SK-N-SH (cell line): Measurements from ENCODE around the gene MORN5. TPM values are rescaled to one million over a fixed set of nuclear protein-coding genes. Genes with fewer than 3 reads are reported as not detected.
A peak's percentile ranks its signal among the peaks of the same experiment; 100 is the strongest.

ENCODE experiments used
- CTCF ChIA-PET: fragments of 300-600, 350-600 bp; formaldehyde crosslinking; extraction: SDS; loops from one replicate; lab custom pipeline; 2021; lab: Yijun Ruan, JAX
- POLR2A ChIA-PET: fragments of 350-600 bp; sonication (Branson Sonifier 250); formaldehyde crosslinking; extraction: SDS; loops from one replicate; lab custom pipeline; 2020; ENCODE audit warnings: antibody characterized with exemption, inconsistent platforms; lab: Yijun Ruan, JAX
- DNase-seq: peaks from one replicate; pipeline ENCODE4 v3.0.0; 2012
- H2AFZ ChIP-seq: fragments of 200-600 bp; sonication (generic); 2 replicates; pipeline ENCODE4 v1.8.1; 2016; ENCODE audit warnings: antibody characterized with exemption, mild to moderate bottlenecking, low read depth
- H3F3A ChIP-seq: fragments of 200-600 bp; sonication (generic); replicated peaks from 2 replicates; pipeline ENCODE3; 2016; ENCODE audit warnings: antibody characterized with exemption, mild to moderate bottlenecking; ENCODE audit not compliant: insufficient read depth
- H3K27ac ChIP-seq, 2 experiments: fragments of 200-500 bp in 1 of 2; fragments of 200-600 bp in 1 of 2; sonication (Bioruptor generic) in 1 of 2; sonication (generic), shearing (Covaris generic) in 1 of 2; 2 replicates each; pipeline versions ENCODE4 v1.5.1 to v1.6.1; 2014 to 2016; ENCODE audit warnings: low read depth in 2 of 2, inconsistent platforms in 1 of 2, low read length in 1 of 2, mild to moderate bottlenecking in 1 of 2, mixed read lengths in 1 of 2
- H3K27me3 ChIP-seq: fragments of 200-600 bp; sonication (generic), shearing (Covaris generic); 2 replicates; pipeline ENCODE4 v1.6.1; 2016; ENCODE audit warnings: mixed run types; ENCODE audit not compliant: insufficient read depth
- H3K36me3 ChIP-seq, 2 experiments: fragments of 200-500 bp in 1 of 2; fragments of 200-600 bp in 1 of 2; sonication (Bioruptor generic) in 1 of 2; sonication (generic) in 1 of 2; replicated peaks in 1 of 2; 2 replicates each; pipeline versions ENCODE3 to v1.5.1; 2014 to 2016; ENCODE audit warnings: low read length in 1 of 2, mild to moderate bottlenecking in 1 of 2; ENCODE audit not compliant: insufficient read depth in 2 of 2, control insufficient read depth in 1 of 2
- H3K4me1 ChIP-seq, 2 experiments: fragments of 200-500 bp in 1 of 2; fragments of 200-600 bp in 1 of 2; sonication (Bioruptor generic) in 1 of 2; sonication (generic), shearing (Covaris generic) in 1 of 2; 2 replicates each; pipeline versions ENCODE4 v1.5.1 to v1.6.1; 2014 to 2016; ENCODE audit warnings: low read depth in 1 of 2, low read length in 1 of 2, mixed run types in 1 of 2; ENCODE audit not compliant: insufficient read depth in 2 of 2, control insufficient read depth in 1 of 2
- H3K4me2 ChIP-seq: fragments of 200-600 bp; sonication (generic), shearing (Covaris generic); 2 replicates; pipeline ENCODE4 v1.6.1; 2017; ENCODE audit warnings: mixed run types
- H3K4me3 ChIP-seq, 2 experiments: fragments of 200-500 bp in 1 of 2; fragments of 200-600 bp in 1 of 2; sonication (Bioruptor generic) in 1 of 2; sonication (generic), shearing (Covaris generic) in 1 of 2; 2 replicates each; pipeline versions ENCODE4 v1.5.1 to v1.8.1; 2014 to 2016; ENCODE audit warnings: low read depth in 2 of 2, inconsistent platforms in 1 of 2, low read length in 1 of 2, mild to moderate bottlenecking in 1 of 2, mixed read lengths in 1 of 2, moderate library complexity in 1 of 2
- H3K79me2 ChIP-seq: fragments of 200-600 bp; sonication (generic); 2 replicates; pipeline ENCODE4 v1.8.1; 2017; ENCODE audit warnings: mild to moderate bottlenecking; ENCODE audit not compliant: insufficient read depth
- H3K9ac ChIP-seq: fragments of 200-600 bp; sonication (generic); 2 replicates; pipeline ENCODE4 v1.6.1; 2017; ENCODE audit warnings: mixed run types
- H3K9me2 ChIP-seq: fragments of 200-600 bp; sonication (generic); 2 replicates; pipeline ENCODE4 v1.6.1; 2017; ENCODE audit warnings: mixed run types
- H3K9me3 ChIP-seq: fragments of 200-600 bp; sonication (generic); 2 replicates; pipeline ENCODE4 v1.6.1; 2017; ENCODE audit warnings: mixed run types, mild to moderate bottlenecking, moderate library complexity
- H4K20me1 ChIP-seq: fragments of 200-600 bp; sonication (generic); 2 replicates; pipeline ENCODE4 v1.6.1; 2017; ENCODE audit warnings: mild to moderate bottlenecking, mixed run types; ENCODE audit not compliant: insufficient read depth
- ELF1 ChIP-seq: IDR thresholded peaks from 2 replicates; pipeline ENCODE4 v1.4.0; 2012
- NFIC ChIP-seq: IDR thresholded peaks from 2 replicates; pipeline ENCODE4 v1.4.0; 2012; ENCODE audit warnings: borderline replicate concordance
- RAD21 ChIP-seq: IDR thresholded peaks from 2 replicates; pipeline ENCODE4 v1.6.1; 2012; ENCODE audit warnings: mild to moderate bottlenecking, low read length
- RCOR1 ChIP-seq: fragments of 150-350 bp; IDR thresholded peaks from 2 replicates; pipeline ENCODE4 v1.6.1; 2017; ENCODE audit warnings: antibody characterized with exemption, low read length
- TCF12 ChIP-seq: IDR thresholded peaks from 2 replicates; pipeline ENCODE4 v1.4.0; 2012
- YY1 ChIP-seq: IDR thresholded peaks from 2 replicates; pipeline ENCODE4 v1.4.0; 2012; ENCODE audit warnings: low read depth, mild to moderate bottlenecking
- WGBS: methylation state at CpG from one replicate; pipeline ENCODE4 v1.1.6; 2017; ENCODE audit warnings: low lambda C conversion rate; 5-methylcytosine and 5-hydroxymethylcytosine counted together
- polyA plus RNA-seq, 3 experiments: library from polyadenylated mRNA; depleted of rRNA; stranded (reverse); fragments of >200 nt; gene quantifications; 2 replicates each; pipeline ENCODE4 v1.2.3, GENCODE V29; 2012
- TF ChIP-seq, protein P1 (sequence below): fragments of 150-350 bp; IDR thresholded peaks from 2 replicates; pipeline ENCODE4 v1.6.1; 2017; ENCODE audit warnings: antibody characterized with exemption, low read length, low read depth, borderline replicate concordance
- TF ChIP-seq, protein P2 (sequence below): IDR thresholded peaks from 2 replicates; pipeline ENCODE4 v1.4.0; 2012; ENCODE audit warnings: low read depth, borderline replicate concordance
- TF ChIP-seq, protein P3 (sequence below): IDR thresholded peaks from 2 replicates; pipeline ENCODE4; 2012

MORN5 gene
- polyA plus RNA-seq, 1 of the 3 experiments (the other 2 are of a cell fraction), result not detected

DNA sequence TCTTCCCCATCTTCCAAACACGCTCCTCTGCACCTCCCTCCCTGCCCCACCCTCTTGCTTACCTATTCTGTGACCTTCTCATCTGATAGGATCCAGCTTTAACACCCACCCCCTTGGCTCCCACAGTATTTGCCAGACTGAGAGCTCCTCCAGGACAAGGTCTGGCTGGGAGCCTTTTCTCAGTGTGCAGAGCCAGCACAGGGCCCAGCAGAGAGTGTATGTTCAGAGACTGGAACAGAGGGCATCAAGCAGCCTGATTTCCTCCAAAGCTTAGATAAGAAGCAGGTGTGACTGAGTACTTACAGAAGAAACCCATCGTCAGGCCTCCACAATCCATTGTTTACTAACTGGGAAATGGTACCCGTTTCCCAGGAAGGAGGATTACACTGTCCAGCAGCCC, 42.4 kb downstream of the MORN5 start:
- CTCF ChIA-PET, result interaction anchor here (0.8 kb wide), 1 partner anchor 103 kb away, joined by 3 read pairs; no protein-coding TSS in a partner anchor

DNA sequence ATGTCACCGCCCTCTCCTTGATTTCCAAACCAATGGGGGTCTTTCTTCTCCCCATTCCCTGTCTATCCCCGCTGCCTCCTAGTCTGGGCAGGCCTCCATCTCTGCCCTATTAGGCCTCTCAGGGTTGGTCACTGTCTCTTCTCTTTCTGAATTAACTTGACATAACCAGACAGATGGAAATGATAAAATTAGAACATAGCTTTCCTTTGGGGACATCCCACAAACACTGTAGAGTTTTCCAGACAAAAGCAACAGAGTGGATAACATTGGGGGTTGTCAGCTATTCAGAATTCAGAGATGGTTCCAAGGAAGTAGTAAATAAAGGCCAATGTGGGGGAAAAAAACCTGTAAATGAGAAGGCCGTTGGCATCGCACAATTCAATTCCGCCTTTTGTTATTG, 44.3 kb downstream of the MORN5 start:
- H2AFZ ChIP-seq, result no peak overlapping the region
- POLR2A ChIA-PET, result interaction anchor here (1.4 kb wide), 1 partner anchor 61 kb away, joined by 4 read pairs; the partner anchor contains the start of genes MRRF and RBM18
- 67% methylated on average over 5 of the region's 5 CpGs for WGBS
- no peaks in the 10 kb centered on the region for H3K9me2 ChIP-seq
- no peaks in the 10 kb centered on the region for H3K36me3 ChIP-seq
- H3K27ac ChIP-seq, result no peak overlapping the region
- peaks cover 15% of the 10 kb centered on the region; the same call in 1 of the 2 replicates for H3K27me3 ChIP-seq
- H3F3A ChIP-seq, result no peaks in the 10 kb centered on the region
- no peaks in the 10 kb centered on the region for H3K9me3 ChIP-seq
- peaks cover 0 to 10% of the 10 kb centered on the region in 2 experiments; a peak in 1 of 4 replicates for H3K4me1 ChIP-seq
- H3K4me3 ChIP-seq, result no peak overlapping the region
- DNase-seq, result peak; percentile 64
- no peak overlapping the region for H3K9ac ChIP-seq
- CTCF ChIA-PET, result interaction anchor here (1.5 kb wide), 1 partner anchor 105 kb away, joined by 4 read pairs; no protein-coding TSS in a partner anchor
- no peak overlapping the region for H3K4me2 ChIP-seq
- H4K20me1 ChIP-seq, result no peaks in the 10 kb centered on the region
- TF ChIP-seq TCF12 (peak; percentile 20; the same call in 1 of the 2 replicates), YY1 (no peak), RAD21 (no peak), ELF1 (no peak), RCOR1 (no peak)
- TF ChIP-seq, protein P1, sequence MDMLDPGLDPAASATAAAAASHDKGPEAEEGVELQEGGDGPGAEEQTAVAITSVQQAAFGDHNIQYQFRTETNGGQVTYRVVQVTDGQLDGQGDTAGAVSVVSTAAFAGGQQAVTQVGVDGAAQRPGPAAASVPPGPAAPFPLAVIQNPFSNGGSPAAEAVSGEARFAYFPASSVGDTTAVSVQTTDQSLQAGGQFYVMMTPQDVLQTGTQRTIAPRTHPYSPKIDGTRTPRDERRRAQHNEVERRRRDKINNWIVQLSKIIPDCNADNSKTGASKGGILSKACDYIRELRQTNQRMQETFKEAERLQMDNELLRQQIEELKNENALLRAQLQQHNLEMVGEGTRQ, result no peak
- TF ChIP-seq, protein P2, sequence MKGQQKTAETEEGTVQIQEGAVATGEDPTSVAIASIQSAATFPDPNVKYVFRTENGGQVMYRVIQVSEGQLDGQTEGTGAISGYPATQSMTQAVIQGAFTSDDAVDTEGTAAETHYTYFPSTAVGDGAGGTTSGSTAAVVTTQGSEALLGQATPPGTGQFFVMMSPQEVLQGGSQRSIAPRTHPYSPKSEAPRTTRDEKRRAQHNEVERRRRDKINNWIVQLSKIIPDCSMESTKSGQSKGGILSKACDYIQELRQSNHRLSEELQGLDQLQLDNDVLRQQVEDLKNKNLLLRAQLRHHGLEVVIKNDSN, result no peak
- no peaks in the 10 kb centered on the region for H3K79me2 ChIP-seq

More for the DNA sequence above, 42.4 kb downstream of the MORN5 start:
- Histone ChIP-seq H3K9ac (no peak overlapping the region), H3K4me3 (no peak overlapping the region), H3K9me3 (no peaks in the 10 kb centered on the region), H3K4me2 (no peak overlapping the region), H3K79me2 (no peaks in the 10 kb centered on the region), H3K36me3 (no peaks in the 10 kb centered on the region), H4K20me1 (no peaks in the 10 kb centered on the region), H3K9me2 (no peaks in the 10 kb centered on the region), H3F3A (no peaks in the 10 kb centered on the region), H3K27me3 (peaks cover 4% of the 10 kb centered on the region; the same call in 1 of the 2 replicates), H3K4me1 (peaks cover 0 to 10% of the 10 kb centered on the region in 2 experiments; a peak in 1 of 4 replicates), H3K27ac (no peak overlapping the region), H2AFZ (no peak overlapping the region)
- TF ChIP-seq, protein P3, sequence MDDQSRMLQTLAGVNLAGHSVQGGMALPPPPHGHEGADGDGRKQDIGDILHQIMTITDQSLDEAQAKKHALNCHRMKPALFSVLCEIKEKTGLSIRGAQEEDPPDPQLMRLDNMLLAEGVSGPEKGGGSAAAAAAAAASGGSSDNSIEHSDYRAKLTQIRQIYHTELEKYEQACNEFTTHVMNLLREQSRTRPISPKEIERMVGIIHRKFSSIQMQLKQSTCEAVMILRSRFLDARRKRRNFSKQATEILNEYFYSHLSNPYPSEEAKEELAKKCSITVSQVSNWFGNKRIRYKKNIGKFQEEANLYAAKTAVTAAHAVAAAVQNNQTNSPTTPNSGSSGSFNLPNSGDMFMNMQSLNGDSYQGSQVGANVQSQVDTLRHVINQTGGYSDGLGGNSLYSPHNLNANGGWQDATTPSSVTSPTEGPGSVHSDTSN, result no peak
- TF ChIP-seq, protein P1, result no peak
- no peak for TF ChIP-seq NFIC
- no peak for TF ChIP-seq RAD21
- POLR2A ChIA-PET, result no interaction called here
- 86% methylated on average over 3 of the region's 3 CpGs for WGBS
- DNase-seq, result no peak
